C1 segment of cervical spinal cord (tissue), 14 donors: ENCODE results near the gene NEGR1.

Source experiments
- DNase-seq, 14 donors: peaks; one replicate each; lab custom pipeline; 2025; lab: John Stamatoyannopoulos, UW

NEGR1 gene

GRCh38 chr1:72235062-72235461, 47.3 kb downstream of the NEGR1 start:
- no peak for DNase-seq

GRCh38 chr1:72230746-72231145, 51.6 kb downstream of the NEGR1 start:
- no peak for DNase-seq

- DNase-seq = no peak
Measured at GRCh38 chr1:72229893-72230292, 52.4 kb downstream of the NEGR1 start.

GRCh38 chr1:72227667-72228066, 54.7 kb downstream of the NEGR1 start:
- no peak for DNase-seq

- no peak for DNase-seq
Measured at GRCh38 chr1:72224506-72224905, 57.8 kb downstream of the NEGR1 start.

- DNase-seq = no peak
Measured at GRCh38 chr1:72221811-72222210, 60.5 kb downstream of the NEGR1 start.

GRCh38 chr1:72218141-72218739, 64.1 kb downstream of the NEGR1 start:
- DNase-seq = no peak

- DNase-seq = no peak
Measured at GRCh38 chr1:72207059-72207458, 75.3 kb downstream of the NEGR1 start.

GRCh38 chr1:72202761-72203160, 79.6 kb downstream of the NEGR1 start:
- no peak for DNase-seq

- no peak for DNase-seq
Measured at GRCh38 chr1:72197786-72198185, 84.6 kb downstream of the NEGR1 start.

- DNase-seq = no peak
Measured at GRCh38 chr1:72186733-72187307, 95.5 kb downstream of the NEGR1 start.

GRCh38 chr1:72184099-72184701, 98.1 kb downstream of the NEGR1 start:
- DNase-seq = no peak

- DNase-seq = no peak
Measured at GRCh38 chr1:72182859-72183258, 99.5 kb downstream of the NEGR1 start.

GRCh38 chr1:72178266-72178665, 104.1 kb downstream of the NEGR1 start:
- DNase-seq = no peak

- no peak for DNase-seq
Measured at GRCh38 chr1:72177711-72178110, 104.6 kb downstream of the NEGR1 start.

GRCh38 chr1:72170246-72170645, 112.1 kb downstream of the NEGR1 start:
- no peak for DNase-seq

GRCh38 chr1:72166426-72166825, 115.9 kb downstream of the NEGR1 start:
- DNase-seq = no peak

GRCh38 chr1:72150508-72150907, 131.8 kb downstream of the NEGR1 start:
- DNase-seq = no peak

GRCh38 chr1:72141875-72142274, 140.5 kb downstream of the NEGR1 start:
- no peak for DNase-seq

GRCh38 chr1:72140222-72140621, 142.1 kb downstream of the NEGR1 start:
- no peak for DNase-seq

- no peak for DNase-seq
Measured at GRCh38 chr1:72137656-72138055, 144.7 kb downstream of the NEGR1 start.

GRCh38 chr1:72129869-72130268, 152.5 kb downstream of the NEGR1 start:
- DNase-seq = no peak

GRCh38 chr1:72122099-72122880, 160.0 kb downstream of the NEGR1 start:
- DNase-seq = no peak
